ENCODE measurements around the gene NOXRED1. TPM values are rescaled to one million over a fixed set of nuclear protein-coding genes. Genes with fewer than 3 reads are reported as not detected.

NOXRED1 gene
- total RNA-seq, 1 donor from 2014 or later: 0.14 TPM

DNA sequence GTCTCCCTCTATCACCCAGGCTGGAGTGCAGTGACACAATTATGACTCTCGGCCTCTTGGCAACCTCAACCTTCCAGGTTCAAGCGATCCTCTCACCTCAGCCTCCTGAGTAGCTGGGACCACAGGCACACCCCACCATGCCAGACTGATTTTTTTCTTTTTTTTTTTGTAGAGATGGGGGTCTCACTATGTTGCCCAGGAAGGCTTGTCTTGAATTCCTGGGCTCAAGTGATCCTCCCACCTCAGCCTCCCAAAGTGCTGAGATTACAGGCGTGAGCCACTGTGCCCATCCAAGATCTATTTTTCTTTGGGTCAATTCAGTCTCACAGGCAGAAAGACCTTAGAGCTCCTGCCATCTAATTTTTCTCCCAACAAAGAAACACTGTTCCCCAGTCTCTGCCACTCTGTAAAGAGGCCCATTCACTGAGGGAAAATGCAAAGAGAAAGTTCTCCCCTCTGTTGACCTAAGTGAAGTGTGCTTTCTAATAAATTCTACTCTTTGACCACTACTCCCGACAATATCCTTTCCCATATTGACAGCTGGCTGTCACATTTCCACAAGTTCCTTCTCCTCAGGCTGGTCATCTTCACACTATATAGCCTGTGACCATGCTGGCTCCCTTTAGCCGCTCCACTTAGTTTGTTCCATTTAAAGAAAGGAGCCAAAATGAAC is 69.7 kb downstream of the NOXRED1 start:
- Histone ChIP-seq H3K4me3 (no peak overlapping the region), H3K9me3 (replicated peaks) (no peaks in the 10 kb centered on the region), H3K27ac (replicated peaks) (no peak overlapping the region), H3K4me1 (no peaks in the 10 kb centered on the region), H3K36me3 (peaks cover 16% of the 10 kb centered on the region), H3K27me3 (ENCODE audit: low read depth) (no peaks in the 10 kb centered on the region)
- intact Hi-C loops (cut with micrococcal nuclease): no loop called here
- no peak for DNase-seq
- TF ChIP-seq, protein P1, sequence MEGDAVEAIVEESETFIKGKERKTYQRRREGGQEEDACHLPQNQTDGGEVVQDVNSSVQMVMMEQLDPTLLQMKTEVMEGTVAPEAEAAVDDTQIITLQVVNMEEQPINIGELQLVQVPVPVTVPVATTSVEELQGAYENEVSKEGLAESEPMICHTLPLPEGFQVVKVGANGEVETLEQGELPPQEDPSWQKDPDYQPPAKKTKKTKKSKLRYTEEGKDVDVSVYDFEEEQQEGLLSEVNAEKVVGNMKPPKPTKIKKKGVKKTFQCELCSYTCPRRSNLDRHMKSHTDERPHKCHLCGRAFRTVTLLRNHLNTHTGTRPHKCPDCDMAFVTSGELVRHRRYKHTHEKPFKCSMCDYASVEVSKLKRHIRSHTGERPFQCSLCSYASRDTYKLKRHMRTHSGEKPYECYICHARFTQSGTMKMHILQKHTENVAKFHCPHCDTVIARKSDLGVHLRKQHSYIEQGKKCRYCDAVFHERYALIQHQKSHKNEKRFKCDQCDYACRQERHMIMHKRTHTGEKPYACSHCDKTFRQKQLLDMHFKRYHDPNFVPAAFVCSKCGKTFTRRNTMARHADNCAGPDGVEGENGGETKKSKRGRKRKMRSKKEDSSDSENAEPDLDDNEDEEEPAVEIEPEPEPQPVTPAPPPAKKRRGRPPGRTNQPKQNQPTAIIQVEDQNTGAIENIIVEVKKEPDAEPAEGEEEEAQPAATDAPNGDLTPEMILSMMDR (IDR thresholded peaks at IDR 0.05; ENCODE audit: borderline replicate concordance): no peak

DNA sequence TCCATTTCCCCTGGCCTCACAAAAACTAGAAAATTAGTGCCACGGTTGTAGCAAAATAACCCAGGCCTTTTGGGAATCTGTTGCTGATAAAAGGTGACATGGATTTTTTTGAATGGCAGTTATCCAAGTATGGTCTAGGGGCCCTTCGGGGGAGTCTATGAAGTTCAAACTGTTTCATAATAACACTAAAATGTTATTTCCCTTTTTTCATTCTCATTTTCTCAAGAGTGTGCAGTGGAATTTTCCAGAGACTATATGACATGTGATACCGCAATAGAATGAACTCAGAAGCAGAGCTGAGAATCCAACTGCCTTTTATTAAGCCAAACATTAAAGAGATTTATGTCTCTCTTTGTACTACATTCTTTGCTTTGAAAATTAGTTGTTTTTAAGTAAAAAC is 75.6 kb downstream of the NOXRED1 start:
- no peaks in the 10 kb centered on the region for H3K4me1 ChIP-seq
- H3K4me3 ChIP-seq: no peak overlapping the region
- no peak for DNase-seq
- H3K27me3 ChIP-seq (ENCODE audit: low read depth): no peaks in the 10 kb centered on the region
- TF ChIP-seq, protein P1 (IDR thresholded peaks at IDR 0.05; ENCODE audit: borderline replicate concordance): no peak
- intact Hi-C loops (cut with micrococcal nuclease): no loop called here
- no peak overlapping the region for H3K27ac ChIP-seq (replicated peaks)
- peaks cover 24% of the 10 kb centered on the region for H3K36me3 ChIP-seq
- H3K9me3 ChIP-seq (replicated peaks): no peaks in the 10 kb centered on the region

DNA sequence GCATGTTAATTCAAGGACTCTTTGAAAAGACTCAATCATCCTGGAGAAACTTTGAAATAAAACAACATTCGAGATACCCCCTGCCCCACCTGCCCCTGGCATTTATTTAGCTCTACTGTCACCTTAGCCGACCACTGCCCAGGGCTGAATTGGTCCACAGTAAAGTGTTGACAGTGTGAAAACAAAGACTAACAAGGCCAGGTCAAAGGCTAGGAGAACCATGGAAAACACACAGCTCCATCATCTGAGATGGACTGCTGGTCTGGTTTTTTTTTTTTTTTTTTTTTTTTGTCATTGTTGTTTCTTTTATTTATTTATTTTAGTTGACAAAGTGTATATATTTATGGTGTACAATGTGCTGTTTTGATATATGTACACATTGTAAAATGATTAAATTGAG is 76.8 kb downstream of the NOXRED1 start:
- H3K36me3 ChIP-seq: peaks cover 31% of the 10 kb centered on the region
- TF ChIP-seq, protein P1 (IDR thresholded peaks at IDR 0.05; ENCODE audit: borderline replicate concordance): no peak
- no peaks in the 10 kb centered on the region for H3K4me1 ChIP-seq
- H3K27ac ChIP-seq (replicated peaks): no peak overlapping the region
- no peaks in the 10 kb centered on the region for H3K9me3 ChIP-seq (replicated peaks)
- H3K4me3 ChIP-seq: no peak overlapping the region
- no peak for DNase-seq
- H3K27me3 ChIP-seq (ENCODE audit: low read depth): no peaks in the 10 kb centered on the region
- intact Hi-C loops (cut with micrococcal nuclease): no loop called here

DNA sequence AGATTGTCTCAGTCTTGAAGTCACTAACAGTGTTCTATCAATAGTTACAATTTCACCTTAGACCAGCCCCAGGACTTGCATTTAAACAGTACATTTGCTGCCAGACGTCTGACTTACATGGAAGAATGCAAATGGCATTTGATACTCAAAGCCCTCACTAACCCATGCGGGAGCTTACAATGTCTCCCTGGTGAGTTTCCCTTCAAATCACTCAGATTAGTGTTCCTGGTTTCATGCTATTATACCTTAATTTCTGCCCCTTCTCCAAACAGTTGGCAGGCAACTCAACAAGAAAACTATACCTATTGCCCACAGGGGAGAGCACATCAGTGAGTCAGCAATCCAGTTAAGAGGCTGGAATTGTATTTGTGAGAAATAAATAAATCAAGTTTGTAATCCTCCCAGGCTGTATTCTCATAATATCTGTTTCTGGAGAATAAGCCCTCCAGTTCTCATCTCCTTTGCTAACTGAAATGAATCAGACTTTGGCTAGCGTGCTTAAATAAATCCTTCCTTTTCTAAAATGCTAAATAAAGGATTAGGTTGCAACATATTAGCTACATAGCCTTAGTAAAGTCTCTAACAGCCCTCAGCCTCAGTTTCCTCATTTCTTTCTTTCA is 78.8 kb downstream of the NOXRED1 start:
- Histone ChIP-seq H3K4me3 (no peak overlapping the region), H3K36me3 (peaks cover 35% of the 10 kb centered on the region), H3K9me3 (replicated peaks) (no peaks in the 10 kb centered on the region), H3K27me3 (ENCODE audit: low read depth) (no peaks in the 10 kb centered on the region), H3K27ac (replicated peaks) (no peak overlapping the region), H3K4me1 (no peaks in the 10 kb centered on the region)
- TF ChIP-seq, protein P1 (IDR thresholded peaks at IDR 0.05; ENCODE audit: borderline replicate concordance): no peak
- no peak for DNase-seq
- intact Hi-C loops (cut with micrococcal nuclease): no loop called here

Other genes starting within 250 kb of the NOXRED1 start
- gene TMEM63C, start 241.7 kb downstream of the NOXRED1 start, total RNA-seq: 0.63 TPM
- gene NGB, start 152.3 kb downstream of the NOXRED1 start, total RNA-seq: not detected
- gene POMT2, start 102.6 kb downstream of the NOXRED1 start, total RNA-seq: 13.4 TPM
- 14.7 TPM for gene GSTZ1, start 102.5 kb downstream of the NOXRED1 start, total RNA-seq
- 5.4 TPM for gene TMED8, start 46.4 kb downstream of the NOXRED1 start, total RNA-seq
- gene SAMD15, start 46.1 kb downstream of the NOXRED1 start, total RNA-seq: 0.08 TPM
- 14.9 TPM for gene VIPAS39, start 34.1 kb upstream of the NOXRED1 start, total RNA-seq
- gene AHSA1, start 34.6 kb upstream of the NOXRED1 start, total RNA-seq: 183 TPM
- not detected for gene ISM2, start 75.3 kb upstream of the NOXRED1 start, total RNA-seq
- gene SPTLC2, start 193.1 kb upstream of the NOXRED1 start, total RNA-seq: 11.5 TPM

All from left ventricle myocardium inferior (tissue), 1 donor.